OCI-LY3 (cell line): Measurements from ENCODE around the gene HEATR5B.

Source experiments
- H2AFZ ChIP-seq: fragments of 200-600, 300-600 bp; shearing (Covaris generic); 2 replicates; pipeline ENCODE4 v1.6.0; 2014; ENCODE audit warnings: antibody characterized with exemption, low read depth, low read length
- H3K27ac ChIP-seq: fragments of 200-600, 300-600 bp; sonication (generic); 2 replicates; pipeline ENCODE4 v1.5.1; 2014; ENCODE audit warnings: mild to moderate bottlenecking, low read length, moderate library complexity, mixed read lengths
- H3K27me3 ChIP-seq: fragments of 200-600, 300-600 bp; sonication (generic); 2 replicates; pipeline ENCODE4 v1.6.1; 2014; ENCODE audit warnings: low read depth, low read length, mixed read lengths
- H3K36me3 ChIP-seq: fragments of 200-600, 300-600 bp; sonication (generic); replicated peaks from 2 replicates; pipeline ENCODE3; 2014; ENCODE audit warnings: low read depth, low read length, mixed read lengths
- H3K4me1 ChIP-seq: fragments of 300-600, 200-600 bp; sonication (generic); 2 replicates; pipeline ENCODE4 v1.6.1; 2014; ENCODE audit warnings: low read length, mixed read lengths
- H3K4me2 ChIP-seq: fragments of 200-600, 300-600 bp; sonication (generic); 2 replicates; pipeline ENCODE4 v1.6.1; 2014; ENCODE audit warnings: low read length, mixed read lengths
- H3K4me3 ChIP-seq: fragments of 300-600, 200-600 bp; sonication (generic); 2 replicates; pipeline ENCODE4 v1.5.1; 2014; ENCODE audit warnings: antibody characterized with exemption, mild to moderate bottlenecking, low read length, moderate library complexity
- H3K79me2 ChIP-seq: fragments of 300-600, 200-600 bp; shearing (Covaris generic); 2 replicates; pipeline ENCODE4 v1.6.1; 2014; ENCODE audit warnings: mild to moderate bottlenecking, low read length, mixed read lengths
- H3K9ac ChIP-seq: fragments of 300-600, 200-600 bp; shearing (Covaris generic); 2 replicates; pipeline ENCODE4 v1.6.0; 2014; ENCODE audit warnings: mild to moderate bottlenecking, low read length, moderate library complexity
- H3K9me3 ChIP-seq: fragments of 200-600, 300-600 bp; shearing (Covaris generic); 2 replicates; pipeline ENCODE4 v1.6.1; 2014; ENCODE audit warnings: low read length, mixed read lengths; ENCODE audit not compliant: insufficient read depth
- H4K20me1 ChIP-seq: fragments of 200-600, 300-600 bp; sonication (generic); 2 replicates; pipeline ENCODE4 v1.6.1; 2016; ENCODE audit warnings: low read length, mixed read lengths; ENCODE audit not compliant: insufficient read depth
- CTCF ChIP-seq: fragments of 200-600, 300-600 bp; sonication (generic); IDR thresholded peaks from 2 replicates; pipeline ENCODE4 v1.5.1; 2014; ENCODE audit warnings: antibody characterized with exemption, low read length, low read depth
- EZH2phosphoT487 ChIP-seq: fragments of 200-600 bp; shearing (Covaris generic); IDR thresholded peaks from 2 replicates; pipeline ENCODE4 v1.6.1; 2018; ENCODE audit warnings: antibody characterized with exemption, mixed run types, low read depth

The HEATR5B gene

GRCh38 chr2:37105150-37105549 lies 21.0 kb upstream of the HEATR5B start:
- Histone ChIP-seq H3K27me3 (no peaks in the 10 kb centered on the region), H3K36me3 (peaks cover 11% of the 10 kb centered on the region), H3K4me2 (no peak overlapping the region), H4K20me1 (no peaks in the 10 kb centered on the region), H3K4me1 (no peaks in the 10 kb centered on the region), H3K27ac (no peak overlapping the region), H2AFZ (no peak overlapping the region), H3K9me3 (no peaks in the 10 kb centered on the region), H3K79me2 (no peaks in the 10 kb centered on the region), H3K4me3 (no peak overlapping the region), H3K9ac (no peak overlapping the region)
- no peak for TF ChIP-seq EZH2phosphoT487
- TF ChIP-seq CTCF: no peak

GRCh38 chr2:37104178-37104577 lies 20.0 kb upstream of the HEATR5B start:
- Histone ChIP-seq H3K9ac (no peak overlapping the region), H3K4me3 (no peak overlapping the region), H2AFZ (no peak overlapping the region), H3K4me1 (peaks cover 2% of the 10 kb centered on the region; the same call in 1 of the 2 replicates), H3K36me3 (peaks cover 19% of the 10 kb centered on the region), H3K79me2 (no peaks in the 10 kb centered on the region), H3K27ac (no peak overlapping the region), H3K4me2 (no peak overlapping the region), H4K20me1 (no peaks in the 10 kb centered on the region), H3K9me3 (no peaks in the 10 kb centered on the region), H3K27me3 (no peaks in the 10 kb centered on the region)
- TF ChIP-seq CTCF (no peak), EZH2phosphoT487 (no peak)

GRCh38 chr2:37102588-37102987 lies 18.4 kb upstream of the HEATR5B start:
- Histone ChIP-seq H3K36me3 (peaks cover 23% of the 10 kb centered on the region), H3K9ac (no peak overlapping the region), H4K20me1 (no peaks in the 10 kb centered on the region), H3K27ac (no peak overlapping the region), H3K9me3 (no peaks in the 10 kb centered on the region), H2AFZ (no peak overlapping the region), H3K79me2 (no peaks in the 10 kb centered on the region), H3K27me3 (no peaks in the 10 kb centered on the region), H3K4me3 (no peak overlapping the region), H3K4me2 (no peak overlapping the region), H3K4me1 (peaks cover 11% of the 10 kb centered on the region)
- TF ChIP-seq EZH2phosphoT487 (no peak), CTCF (no peak)

GRCh38 chr2:37100054-37100453 lies 15.9 kb upstream of the HEATR5B start:
- H3K9ac ChIP-seq: no peak overlapping the region
- no peaks in the 10 kb centered on the region for H3K27me3 ChIP-seq
- H4K20me1 ChIP-seq: no peaks in the 10 kb centered on the region
- no peak overlapping the region for H2AFZ ChIP-seq
- H3K9me3 ChIP-seq: no peaks in the 10 kb centered on the region
- no peak overlapping the region for H3K4me2 ChIP-seq
- H3K79me2 ChIP-seq: no peaks in the 10 kb centered on the region
- TF ChIP-seq EZH2phosphoT487 (no peak), CTCF (no peak)
- H3K36me3 ChIP-seq: peaks cover 34% of the 10 kb centered on the region
- H3K4me1 ChIP-seq: peaks cover 25% of the 10 kb centered on the region
- H3K4me3 ChIP-seq: no peak overlapping the region
- no peak overlapping the region for H3K27ac ChIP-seq
